ENCODE data around the gene PSMB1.

GRCh38 chr6:170505306-170505705 lies 47.8 kb downstream of the PSMB1 start:
- TF ChIP-seq CTCF (IDR thresholded peaks at IDR 0.05) (no peak), EZH2 (IDR thresholded peaks at IDR 0.05; ENCODE audit: borderline replicate concordance, insufficient read depth, low read depth, low read length, poor library complexity, severe bottlenecking) (no peak)
